Measurements from ENCODE around the gene CLDN6.

The CLDN6 gene

GRCh38 chr16:3060339-3061127 lies 42.5 kb upstream of the CLDN6 start:
- no peak for TF ChIP-seq CTCF (IDR thresholded peaks at IDR 0.05; ENCODE audit: insufficient read depth, low read depth, low read length, missing control alignments)
- H3K4me3 ChIP-seq (ENCODE audit: low read depth, low read length), result no peak overlapping the region
- no peak for DNase-seq (ENCODE audit: low read depth)

GRCh38 chr16:3059723-3060242 lies 41.8 kb upstream of the CLDN6 start:
- no peak for TF ChIP-seq CTCF (IDR thresholded peaks at IDR 0.05; ENCODE audit: insufficient read depth, low read depth, low read length, missing control alignments)
- no peak for DNase-seq (ENCODE audit: low read depth)
- peak overlapping the region; percentile 98 for H3K4me3 ChIP-seq (ENCODE audit: low read depth, low read length)

- TF ChIP-seq CTCF (IDR thresholded peaks at IDR 0.05; ENCODE audit: insufficient read depth, low read depth, low read length, missing control alignments), result peak; percentile 89
- peak overlapping the region; percentile 98 for H3K4me3 ChIP-seq (ENCODE audit: low read depth, low read length)
- DNase-seq (ENCODE audit: low read depth), result peak; percentile 89
Observed at GRCh38 chr16:3059041-3059722, 41.2 kb upstream of the CLDN6 start.

- H3K4me3 ChIP-seq (ENCODE audit: low read depth, low read length), result peak overlapping the region; percentile 98
- peak; percentile 40 for TF ChIP-seq CTCF (IDR thresholded peaks at IDR 0.05; ENCODE audit: insufficient read depth, low read depth, low read length, missing control alignments)
- DNase-seq (ENCODE audit: low read depth), result peak; percentile 72
Observed at GRCh38 chr16:3058139-3059030, 40.4 kb upstream of the CLDN6 start.

GRCh38 chr16:3057181-3058138 lies 39.5 kb upstream of the CLDN6 start:
- no peak overlapping the region for H3K4me3 ChIP-seq (ENCODE audit: low read depth, low read length)
- no peak for DNase-seq (ENCODE audit: low read depth)
- TF ChIP-seq CTCF (IDR thresholded peaks at IDR 0.05; ENCODE audit: insufficient read depth, low read depth, low read length, missing control alignments), result no peak
